Activated gamma-delta T cell treated with anti-CD3 and anti-CD28 coated beads, Interleukin-2, amount 50 U/mL, for 16 hours (primary cell): ENCODE data around the gene DPM3.
"Not testable (repeated sequence)": the region's sequence is repeated elsewhere in the genome, so short reads cannot be mapped to it uniquely, and the experiment has no call there.

ENCODE experiments used
- DNase-seq: peaks from one replicate; pipeline ENCODE4 v3.0.0-alpha.2; 2020; ENCODE audit warnings: low read depth

Gene DPM3

GRCh38 chr1:155175281-155175926, 35.1 kb upstream of the DPM3 start:
- DNase-seq, result no peak

- no peak for DNase-seq
Measured at GRCh38 chr1:155174324-155175280, 34.3 kb upstream of the DPM3 start.

- peak; percentile 42 for DNase-seq
Measured at GRCh38 chr1:155173478-155174323, 33.4 kb upstream of the DPM3 start, which contains the start of gene TRIM46. TSS of gene TRIM46 (plus strand) at chr1:155173849. CDS start at chr1:155173967, 118 bp downstream.

- DNase-seq, result peak; percentile 91
Measured at GRCh38 chr1:155172732-155173477, 32.6 kb upstream of the DPM3 start, which contains the start of gene KRTCAP2. TSS of gene KRTCAP2 (minus strand) at chr1:155173304. CDS start at chr1:155173224, 80 bp downstream.

- no peak for DNase-seq
Measured at GRCh38 chr1:155171836-155172731, 31.8 kb upstream of the DPM3 start.

GRCh38 chr1:155170806-155171205, 30.5 kb upstream of the DPM3 start:
- no peak for DNase-seq

GRCh38 chr1:155170101-155170785, 29.9 kb upstream of the DPM3 start:
- DNase-seq, result no peak

- no peak for DNase-seq
Measured at GRCh38 chr1:155169541-155169940, 29.2 kb upstream of the DPM3 start.

GRCh38 chr1:155168456-155169210, 28.3 kb upstream of the DPM3 start:
- DNase-seq, result no peak

GRCh38 chr1:155168105-155168445, 27.7 kb upstream of the DPM3 start:
- DNase-seq, result not testable (repeated sequence)

- peak; percentile 78 for DNase-seq
Measured at GRCh38 chr1:155167166-155168104, 27.1 kb upstream of the DPM3 start.

GRCh38 chr1:155166471-155167165, 26.3 kb upstream of the DPM3 start:
- no peak for DNase-seq

GRCh38 chr1:155166051-155166470, 25.7 kb upstream of the DPM3 start:
- no peak for DNase-seq

- DNase-seq, result not testable (repeated sequence)
Measured at GRCh38 chr1:155164625-155165024, 24.3 kb upstream of the DPM3 start.

- DNase-seq, result not testable (repeated sequence)
Measured at GRCh38 chr1:155163785-155164184, 23.5 kb upstream of the DPM3 start.

GRCh38 chr1:155162631-155163030, 22.3 kb upstream of the DPM3 start:
- DNase-seq, result not testable (repeated sequence)

- DNase-seq, result no peak
Measured at GRCh38 chr1:155160128-155160527, 19.8 kb upstream of the DPM3 start.
